Measurements from ENCODE around the gene KCNH5.

Gene KCNH5

DNA sequence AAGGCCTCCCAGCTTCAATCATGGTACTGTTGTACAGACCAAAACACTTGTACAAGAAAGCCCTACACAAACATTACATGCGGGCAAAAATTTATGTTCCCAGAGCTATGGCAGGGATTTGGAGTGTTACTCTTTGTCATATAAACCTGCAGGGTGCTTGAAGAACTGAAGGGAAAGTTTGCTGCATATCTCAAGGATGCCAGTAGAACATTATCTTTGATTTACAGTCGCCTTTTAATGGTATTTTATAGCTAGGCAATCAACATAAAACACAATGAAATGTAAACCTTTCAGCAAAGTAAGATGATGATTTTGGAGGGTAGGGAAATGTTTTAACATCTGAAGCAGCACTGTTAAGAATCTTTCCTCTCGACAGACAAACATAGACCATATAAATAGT is 305.6 kb downstream of the KCNH5 start:
- DNase-seq (ENCODE audit: low read depth, low spot score) = no peak

DNA sequence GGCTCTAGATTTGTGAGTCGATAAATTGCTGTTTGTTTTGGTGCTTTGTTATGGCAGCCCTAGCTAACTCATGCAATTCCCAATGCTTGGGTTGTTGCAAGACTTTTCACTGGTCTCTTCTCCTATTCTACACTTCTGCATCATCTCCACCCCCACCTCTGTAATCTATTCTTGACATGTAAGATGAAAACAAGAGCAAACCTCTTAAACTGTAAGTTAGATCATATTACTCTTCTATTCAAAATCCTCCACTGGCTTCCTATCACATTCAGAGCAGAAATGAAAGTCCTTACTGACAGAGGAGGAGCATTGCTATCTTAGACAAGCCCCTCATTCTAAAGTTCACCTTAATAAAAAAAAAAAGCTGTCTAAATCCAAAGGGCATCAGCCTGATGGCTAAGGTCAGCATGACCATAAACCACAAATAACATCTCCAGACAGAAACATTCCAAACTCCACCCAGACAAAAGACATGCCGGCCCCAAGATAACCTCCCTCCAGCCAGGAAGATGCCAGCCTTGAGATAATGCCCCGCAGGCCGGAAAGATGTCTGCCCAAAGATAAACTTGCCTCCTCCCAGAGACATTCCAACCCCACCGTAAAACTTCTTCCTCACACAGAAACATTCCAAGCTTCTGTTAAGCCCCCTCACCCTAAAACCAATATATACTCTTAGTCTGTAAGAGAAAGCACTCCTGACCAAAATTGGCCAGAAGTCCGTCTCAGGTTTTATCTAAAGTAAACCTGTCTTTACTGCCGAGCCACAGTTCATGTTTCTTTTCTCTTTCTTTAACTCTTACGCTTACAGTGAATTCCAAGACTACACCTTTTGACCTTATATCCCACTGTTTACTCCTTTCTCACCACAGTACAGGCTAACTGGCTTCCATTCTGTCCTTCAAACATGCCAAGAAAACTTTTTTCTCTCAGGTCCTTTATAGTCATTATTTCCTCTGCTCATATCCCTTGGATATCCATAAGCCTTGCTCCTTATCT is 308.9 kb downstream of the KCNH5 start:
- no peak for DNase-seq (ENCODE audit: low read depth, low spot score)

DNA sequence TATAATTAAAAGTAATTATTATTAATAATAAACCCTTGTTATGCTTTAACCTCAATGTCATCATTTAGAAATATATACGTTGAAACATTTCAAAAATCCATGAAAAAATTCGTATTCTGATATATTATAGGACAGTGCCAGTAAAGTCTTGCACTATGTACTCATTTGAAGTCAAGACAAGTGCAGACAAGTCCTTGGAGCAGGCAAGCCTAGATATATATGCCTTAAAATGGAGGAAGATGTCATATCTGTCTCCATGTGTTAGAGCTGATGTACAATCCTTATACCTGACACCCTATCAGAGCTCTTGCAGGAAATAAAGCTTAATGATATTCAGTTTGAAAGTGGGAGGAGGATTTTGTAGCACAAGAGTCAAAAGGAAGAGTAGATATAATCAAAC is 310.4 kb downstream of the KCNH5 start:
- no peak for DNase-seq (ENCODE audit: low read depth, low spot score)

DNA sequence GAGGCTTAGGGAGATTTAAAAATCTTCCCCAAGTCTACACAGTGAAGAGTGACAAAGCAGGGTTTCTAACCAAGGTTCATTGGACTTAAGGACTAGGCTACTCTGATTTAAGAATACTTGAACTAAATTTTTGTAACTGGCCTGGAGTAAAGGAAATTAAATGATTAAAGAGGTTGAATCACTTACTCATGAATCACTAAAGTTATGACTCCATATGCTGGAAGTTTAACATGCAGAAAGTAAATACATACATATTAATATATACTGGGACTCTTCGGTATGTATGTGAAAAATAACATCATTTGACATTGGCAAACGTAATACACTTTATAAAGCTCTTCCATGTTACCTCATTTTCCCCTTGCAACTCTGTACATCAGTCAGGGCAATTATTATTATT is 322.9 kb downstream of the KCNH5 start:
- no peak for DNase-seq (ENCODE audit: low read depth, low spot score)

DNA sequence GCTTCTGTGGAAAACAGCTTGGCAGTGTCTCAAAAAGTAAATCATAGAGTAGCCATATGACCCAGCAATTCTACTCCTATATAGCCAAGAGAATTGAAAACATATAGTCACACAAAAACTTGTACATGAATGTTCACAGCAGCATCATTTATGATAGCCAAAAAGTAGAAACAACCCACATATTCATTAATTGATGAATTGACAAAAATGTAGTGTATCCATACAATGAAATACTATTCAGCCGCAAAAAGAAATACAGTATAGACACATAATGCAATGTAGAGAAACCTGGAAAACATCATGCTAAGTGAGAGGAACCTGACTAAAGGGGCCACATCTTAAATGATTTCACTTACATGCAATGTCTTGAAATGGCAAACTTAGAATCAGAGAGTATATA is 326.6 kb downstream of the KCNH5 start:
- no peak for DNase-seq (ENCODE audit: low read depth, low spot score)

DNA sequence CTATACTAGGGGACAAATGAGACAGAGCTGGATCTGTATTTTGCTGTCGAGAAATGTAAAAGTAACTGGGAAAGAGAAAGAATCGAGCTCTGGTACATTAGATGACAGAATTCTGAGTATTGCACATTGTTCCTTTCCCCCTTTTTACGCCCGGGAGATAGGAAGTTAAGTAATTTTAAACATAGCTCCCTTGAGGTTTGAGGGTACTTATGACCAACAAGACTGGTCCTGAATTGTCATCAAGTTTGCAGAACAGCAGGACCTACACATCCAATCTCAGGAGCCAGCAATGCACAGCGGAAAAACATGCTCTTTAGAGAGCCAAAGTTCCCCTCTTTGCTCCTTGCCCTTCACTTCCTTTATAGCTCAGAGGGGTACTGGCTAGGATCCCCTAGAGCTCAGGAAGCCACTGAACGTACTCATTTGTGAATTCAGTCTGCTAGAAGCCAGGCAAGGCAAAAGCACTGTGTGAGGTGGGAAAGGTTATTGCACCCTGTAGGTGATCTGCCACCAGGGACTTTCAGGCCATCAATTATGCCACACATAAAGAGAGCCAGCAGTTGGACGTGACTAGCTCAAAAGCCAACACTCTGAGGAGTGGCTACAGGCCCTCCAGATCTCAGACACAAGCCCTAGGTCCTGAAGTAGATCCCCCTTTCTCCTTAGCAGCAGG is 333.8 kb downstream of the KCNH5 start:
- no peak for DNase-seq (ENCODE audit: low read depth, low spot score)

DNA sequence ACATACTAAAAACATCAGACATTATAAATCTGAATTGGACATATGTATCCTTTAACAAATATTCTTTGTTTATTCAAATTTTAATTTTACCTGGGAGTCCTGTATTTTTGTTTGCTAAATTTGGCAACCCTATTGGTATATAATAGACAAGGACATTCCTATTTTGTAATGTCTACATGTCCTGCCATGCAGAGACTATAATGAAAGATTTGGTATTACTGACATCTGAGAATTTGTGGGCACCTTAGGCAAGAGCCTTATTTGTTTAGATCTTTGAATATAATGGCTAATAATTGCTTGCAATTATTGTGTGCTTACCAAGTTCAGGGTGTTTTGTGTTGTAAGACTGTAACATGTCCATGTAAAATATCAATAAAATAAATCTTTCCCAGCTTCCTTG is 334.4 kb downstream of the KCNH5 start:
- no peak for DNase-seq (ENCODE audit: low read depth, low spot score)

DNA sequence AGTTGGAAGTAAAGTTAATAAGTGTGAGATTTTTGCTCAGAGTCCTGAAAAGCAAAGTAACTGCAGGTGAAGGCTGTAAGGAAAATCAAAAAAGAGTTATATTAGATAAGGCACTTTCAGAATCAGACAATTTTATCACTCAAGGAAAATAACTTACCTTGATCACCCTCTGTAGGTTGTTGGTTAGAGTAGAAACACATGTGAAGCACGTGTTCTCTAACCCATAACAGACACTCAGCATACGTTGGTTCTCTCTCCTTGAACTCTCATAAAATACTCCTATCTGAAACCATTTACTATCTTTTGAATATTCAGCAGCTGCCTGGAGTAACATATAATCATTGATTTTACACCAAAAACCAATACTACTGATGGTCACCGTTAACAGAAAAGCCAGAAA is 335.5 kb downstream of the KCNH5 start:
- DNase-seq (ENCODE audit: low read depth, low spot score) = no peak

DNA sequence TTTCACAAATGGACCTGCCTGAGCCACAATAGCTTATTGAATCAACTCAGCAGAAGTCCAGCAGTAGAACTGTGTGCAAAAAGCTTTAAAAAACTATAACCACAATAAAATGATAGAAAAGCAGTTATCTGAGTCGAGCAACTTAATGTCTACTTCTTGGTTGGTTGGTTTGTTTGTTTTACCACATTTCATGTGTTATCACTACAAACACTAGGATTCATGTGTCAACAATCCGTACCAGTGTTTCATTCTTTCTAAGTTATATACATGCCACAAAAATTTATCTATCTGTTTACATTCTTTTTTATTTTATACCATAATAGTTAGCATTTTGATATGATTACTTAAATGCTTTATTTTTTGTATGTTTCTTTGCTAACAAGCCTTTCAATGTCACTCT is 339.0 kb downstream of the KCNH5 start:
- no peak for DNase-seq (ENCODE audit: low read depth, low spot score)

DNA sequence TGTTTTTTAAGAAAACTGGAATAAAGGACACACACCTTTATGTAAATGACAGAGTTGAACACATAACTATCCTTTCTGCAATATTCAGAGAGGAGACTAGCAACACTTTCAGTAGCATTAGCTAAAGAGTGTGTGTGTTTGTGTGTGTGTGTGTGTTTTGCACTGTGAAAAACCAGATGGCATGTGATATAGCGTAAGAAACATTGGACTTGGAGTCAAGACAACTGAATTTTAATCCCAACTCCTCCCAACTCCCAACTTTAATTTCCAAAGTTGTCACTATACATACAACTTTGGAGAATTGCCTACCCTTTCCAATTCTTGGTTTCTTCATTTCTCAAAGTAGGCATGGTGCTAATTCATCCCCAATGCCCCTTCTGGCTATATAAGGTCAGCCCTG is 347.8 kb downstream of the KCNH5 start:
- no peak for DNase-seq (ENCODE audit: low read depth, low spot score)

DNA sequence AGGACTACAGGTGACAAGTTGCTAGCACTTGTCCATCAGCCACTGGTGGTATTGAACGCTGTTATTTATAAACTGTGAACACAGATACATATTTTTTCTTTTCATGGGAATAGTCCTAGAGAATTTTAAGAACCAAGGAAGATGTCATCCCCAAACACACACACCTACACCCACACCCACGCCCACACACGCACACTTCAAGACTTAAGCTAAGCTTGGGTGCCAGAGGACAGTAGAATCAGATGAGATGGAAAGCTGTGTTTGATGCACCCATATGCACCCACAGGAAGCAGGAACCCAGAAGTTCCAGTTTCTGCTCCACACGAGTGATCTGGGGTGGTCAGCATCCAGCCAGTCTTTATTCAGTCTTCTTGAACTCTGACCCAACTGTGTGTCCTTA is 348.3 kb downstream of the KCNH5 start:
- no peak for DNase-seq (ENCODE audit: low read depth, low spot score)

DNA sequence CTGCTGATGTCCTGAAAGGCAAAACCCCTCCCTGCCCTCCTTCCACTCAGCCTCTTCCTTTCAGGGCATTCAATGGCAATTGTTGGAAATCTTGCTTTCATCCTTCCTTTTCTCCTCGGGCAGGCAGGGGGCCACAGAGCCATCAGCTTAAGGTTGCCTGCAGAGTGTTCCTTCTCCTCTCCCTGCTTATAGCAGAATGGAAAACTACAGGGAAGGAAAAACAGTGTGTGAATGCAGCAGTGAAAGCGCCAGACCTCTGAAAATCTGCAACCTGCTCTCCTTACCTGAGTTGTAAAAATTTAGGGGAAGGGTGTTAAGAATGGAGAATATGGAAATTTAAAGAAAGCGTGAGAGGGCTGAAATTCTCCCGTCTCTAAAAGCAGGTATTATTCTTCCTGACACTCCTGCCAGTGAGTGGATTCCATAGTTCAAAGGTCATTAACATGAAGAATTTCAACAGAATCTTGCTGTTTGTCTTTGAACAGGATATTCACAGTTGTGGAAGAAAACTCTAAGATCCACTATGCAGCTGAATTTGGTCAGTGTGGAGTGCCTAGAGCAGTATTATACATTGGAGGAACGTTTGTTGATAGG is 348.8 kb downstream of the KCNH5 start:
- DNase-seq (ENCODE audit: low read depth, low spot score) = no peak

DNA sequence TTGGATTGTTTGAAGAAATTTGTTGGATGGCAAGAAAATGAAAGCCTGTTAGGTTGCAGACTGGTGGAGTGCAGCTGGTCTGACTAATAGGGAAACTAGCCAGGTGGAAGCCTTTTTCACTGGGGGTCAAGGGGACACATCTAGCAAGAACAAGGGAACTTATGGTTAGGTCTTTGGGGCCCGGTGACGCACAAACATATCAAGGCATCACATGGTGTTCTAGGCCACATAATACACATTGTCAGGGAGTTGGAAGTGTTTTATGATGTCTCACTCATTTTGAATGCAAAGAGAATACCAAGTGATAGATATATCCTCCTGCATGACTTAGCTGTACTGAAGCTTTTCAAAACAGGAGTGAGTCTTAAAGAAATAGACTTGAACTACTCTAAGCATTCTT is 351.2 kb downstream of the KCNH5 start:
- DNase-seq (ENCODE audit: low read depth, low spot score) = no peak

DNA sequence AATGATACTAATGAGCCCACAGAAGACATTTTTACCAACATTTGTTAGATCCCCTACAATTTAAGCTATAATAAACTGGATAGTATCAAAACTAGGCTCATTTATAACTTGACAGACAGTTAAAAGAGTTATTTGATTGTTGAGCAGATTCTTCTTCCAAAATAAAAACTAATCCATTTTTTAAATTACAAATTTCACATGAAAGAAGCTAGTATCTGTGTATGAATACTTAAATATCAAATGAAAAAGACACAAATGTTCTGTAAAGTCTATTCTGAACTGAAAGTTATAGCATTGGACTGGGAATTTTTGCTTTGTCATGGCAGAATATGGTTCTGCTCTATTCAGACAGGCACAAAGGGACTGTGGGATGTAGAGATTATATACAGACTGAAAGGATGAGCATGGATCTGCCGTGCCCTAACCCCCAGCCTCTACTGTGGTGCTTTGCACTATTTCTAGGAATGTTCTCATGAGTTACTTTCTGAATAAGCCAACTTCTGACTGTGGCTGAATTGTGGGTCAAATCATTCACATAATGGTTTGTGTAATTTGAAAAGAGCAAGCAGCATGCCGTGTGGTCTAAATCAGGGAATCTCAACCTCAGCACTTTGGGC is 352.7 kb downstream of the KCNH5 start:
- no peak for DNase-seq (ENCODE audit: low read depth, low spot score)

DNA sequence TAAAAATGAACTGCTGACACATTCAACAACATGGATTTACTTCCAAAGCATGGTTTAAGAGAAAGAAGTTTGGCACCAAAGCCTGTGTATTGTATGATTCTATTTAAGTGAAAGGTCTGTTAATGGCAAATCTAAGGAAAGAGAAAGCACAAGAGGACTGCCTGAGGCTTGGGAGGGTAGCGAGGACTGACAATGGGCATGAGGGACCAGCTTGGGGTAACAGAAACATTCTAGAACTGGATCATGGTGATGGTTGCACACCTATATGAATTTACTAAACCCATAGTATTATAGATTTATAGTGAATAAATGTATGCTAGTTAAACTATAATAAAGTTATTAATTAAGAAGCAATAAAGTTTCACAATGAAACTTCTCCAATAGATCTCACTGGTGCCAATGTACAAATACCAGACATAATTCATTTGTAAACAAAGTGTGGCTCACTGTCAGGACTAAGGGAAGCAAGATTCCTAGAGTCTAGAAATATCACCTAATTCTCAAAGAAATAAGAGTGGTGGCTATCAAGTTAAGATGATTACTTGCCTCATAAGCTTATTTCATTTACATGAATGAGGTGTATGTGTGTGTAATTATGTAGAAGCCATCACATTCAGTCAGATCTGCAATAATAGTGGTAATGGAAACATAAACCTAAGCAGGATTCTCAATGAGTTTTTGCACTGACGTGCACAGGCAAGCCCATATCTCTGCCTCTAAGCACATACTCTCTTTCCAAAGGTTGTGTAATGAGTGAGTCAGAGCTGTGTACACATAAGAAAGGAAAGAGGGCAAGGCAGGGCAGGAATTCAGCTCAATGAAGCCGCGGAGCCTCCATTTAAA is 353.4 kb downstream of the KCNH5 start:
- no peak for DNase-seq (ENCODE audit: low read depth, low spot score)

DNA sequence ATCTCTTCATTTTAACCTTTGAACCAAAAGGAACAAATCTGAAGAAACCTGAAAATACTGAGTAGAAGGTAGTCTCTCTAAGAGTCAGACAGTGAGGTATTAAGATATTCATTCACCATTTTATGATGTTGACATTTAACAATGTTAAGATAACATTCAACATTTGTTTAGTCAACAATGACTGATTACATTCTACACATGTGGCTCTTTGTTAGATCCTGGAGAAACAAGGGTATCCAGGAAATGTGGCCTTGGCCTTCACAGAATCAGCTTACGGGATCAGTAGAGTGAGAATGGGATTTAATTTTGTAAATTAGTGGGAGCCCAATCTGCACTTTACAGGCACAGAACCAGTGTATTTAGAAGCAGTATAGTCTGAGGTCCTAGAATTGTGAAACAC is 355.5 kb downstream of the KCNH5 start:
- DNase-seq (ENCODE audit: low read depth, low spot score) = no peak

DNA sequence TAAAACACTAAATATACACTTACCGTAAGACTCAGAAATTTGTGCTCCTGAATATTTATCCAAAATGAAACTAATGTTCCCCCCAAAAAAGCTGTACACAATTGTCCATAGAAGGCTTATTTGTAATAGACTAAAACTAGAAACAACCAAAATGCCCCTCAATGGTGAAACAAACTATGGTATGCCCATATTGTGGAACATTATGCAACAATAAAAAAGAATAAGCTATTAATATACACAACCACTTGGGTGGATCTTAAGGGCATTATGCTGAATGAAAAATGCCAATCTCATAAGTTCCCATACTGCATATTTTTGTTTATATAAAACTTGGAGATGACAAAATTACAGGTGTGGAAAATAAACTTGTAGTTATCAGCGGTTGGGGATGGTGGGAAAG is 357.4 kb downstream of the KCNH5 start:
- no peak for DNase-seq (ENCODE audit: low read depth, low spot score)

DNA sequence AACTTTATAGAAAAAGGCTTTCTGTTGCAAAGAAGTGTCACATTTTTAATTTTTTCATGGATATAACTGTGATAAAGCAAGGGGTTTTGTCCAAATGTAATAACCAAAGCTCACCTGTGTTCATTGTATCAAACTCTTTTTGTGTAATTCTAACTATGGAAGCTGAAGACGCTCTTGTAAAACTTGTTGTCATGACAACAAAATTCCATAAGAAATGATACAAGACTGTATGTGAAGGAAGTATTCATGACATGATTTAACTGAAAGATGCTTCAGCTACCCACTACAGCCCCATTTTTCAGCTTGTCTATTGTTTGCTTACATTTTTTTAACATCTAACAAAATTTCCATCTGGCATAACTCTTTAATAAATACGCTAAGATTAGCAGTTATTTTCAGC is 360.9 kb downstream of the KCNH5 start:
- DNase-seq (ENCODE audit: low read depth, low spot score) = no peak

DNA sequence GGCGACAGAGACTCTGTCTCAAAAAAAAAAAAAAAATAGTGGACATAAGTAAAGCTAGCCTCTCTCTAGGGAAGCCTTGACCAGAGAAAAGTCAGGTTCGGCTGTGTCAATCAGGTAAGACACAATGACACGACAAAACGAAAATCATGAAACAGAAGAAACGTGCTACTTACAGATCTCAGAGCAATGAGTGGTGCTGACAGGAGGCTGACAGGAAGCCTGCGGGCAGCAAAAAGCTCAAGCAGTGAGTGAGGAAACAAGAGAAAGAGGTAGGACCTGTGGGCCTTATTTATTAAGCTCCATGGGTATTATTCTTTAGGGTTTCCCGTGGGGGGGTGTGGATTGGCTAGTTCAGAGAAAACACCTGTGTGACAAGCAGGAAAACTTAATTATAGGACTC is 363.1 kb downstream of the KCNH5 start:
- no peak for DNase-seq (ENCODE audit: low read depth, low spot score)

DNA sequence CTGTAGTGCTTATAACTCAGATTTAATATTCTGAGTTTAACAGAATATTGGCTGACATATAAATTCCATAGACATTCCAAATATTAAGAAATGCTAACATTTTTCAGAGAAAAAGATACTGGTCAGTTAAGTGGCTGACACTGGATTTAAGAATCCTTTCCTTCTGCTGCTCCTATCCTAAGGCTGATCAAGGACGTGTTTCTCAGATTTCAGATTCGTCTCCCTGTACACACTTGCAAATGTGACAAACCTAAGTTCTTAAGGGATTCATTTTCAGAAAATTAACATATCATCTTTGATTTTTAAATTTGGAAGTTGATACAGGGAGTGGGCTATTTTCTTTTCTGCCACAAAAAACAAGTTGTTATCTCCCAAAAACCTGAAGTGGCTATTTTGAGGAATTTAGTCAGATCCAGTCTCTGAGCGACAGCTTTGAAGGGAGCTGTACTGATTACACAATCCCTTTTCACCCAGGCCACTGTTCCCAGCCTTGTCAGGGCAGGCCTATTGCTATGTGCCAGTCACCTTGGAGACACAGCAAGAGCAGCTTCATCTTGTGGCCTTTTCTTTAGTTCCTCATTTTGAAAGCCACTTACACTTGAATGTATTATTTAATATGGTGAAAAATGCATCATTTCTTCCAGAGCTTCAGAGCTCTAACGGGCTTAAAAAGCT is 370.6 kb downstream of the KCNH5 start:
- no peak for DNase-seq (ENCODE audit: low read depth, low spot score)
